Vein endothelial cell (primary cell): ENCODE results near the gene TEKT3. TPM values are rescaled to one million over a fixed set of nuclear protein-coding genes. Genes with fewer than 3 reads are reported as not detected.

Experiments
- small RNA-seq: library from RNA; depleted of rRNA; stranded (forward); fragments of <200 nt; gene quantifications from one replicate; pipeline ENCODE3, GENCODE V24; 2012
- total RNA-seq: library from RNA; depleted of rRNA; stranded (reverse); fragments of >200 nt; gene quantifications from 2 replicates; pipeline ENCODE4 v1.2.3, GENCODE V29; 2012

Gene TEKT3
- not detected in 2 replicates for total RNA-seq

GRCh38 chr17:15341385-15341849 is at the start of gene TEKT3:
Gene TEKT3, minus strand, starts transcription at chr17:15341597. Its CDS starts 10,012 bp downstream, at chr17:15331585.

DNA sequence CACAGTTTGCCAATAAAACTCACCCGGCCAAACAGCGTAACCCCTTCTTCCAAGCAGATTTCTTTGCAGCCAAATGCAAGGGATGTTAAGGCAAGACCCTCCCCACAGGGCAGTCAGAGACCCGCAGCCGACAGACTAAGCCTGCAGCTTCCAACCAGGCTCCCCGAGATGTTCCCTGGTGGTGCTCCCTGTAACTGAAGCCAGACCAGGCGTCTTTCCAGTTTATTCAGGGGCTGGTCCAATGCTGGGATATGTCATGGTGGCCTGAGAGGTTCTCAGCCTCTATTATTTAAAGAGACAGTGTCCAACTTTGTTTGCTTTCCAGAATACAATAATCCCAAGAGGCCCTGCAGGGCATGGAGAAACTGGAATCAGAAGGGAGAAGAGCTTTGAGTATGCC is 76.3 kb downstream of the TEKT3 start, which contains the start of gene PMP22:
Gene PMP22 (minus strand): TSS at position 196 of the 400 bp plus-strand sequence. CDS start 4,599 bp downstream, outside the sequence.

Small RNAs within 50 kb of the gene (small RNA-seq; reads per million reads assigned to genes)
- gene RNU6-799P: not detected

Other genes starting within 250 kb of the TEKT3 start
- 30.7 and 77.2 TPM in 2 replicates for gene PMP22, start 76.3 kb downstream of the TEKT3 start, total RNA-seq
- gene CDRT4, start 126.0 kb upstream of the TEKT3 start, total RNA-seq: 4.6 and 4.8 TPM in 2 replicates
- gene TVP23C, start 221.9 kb upstream of the TEKT3 start, total RNA-seq: 28.9 and 31.7 TPM in 2 replicates